ENCODE results near the gene MAN1C1. TPM values are rescaled to one million over a fixed set of nuclear protein-coding genes. Genes with fewer than 3 reads are reported as not detected.

MAN1C1 gene
- total RNA-seq, 1 donor from 2014 or later, result 20.4 TPM

DNA sequence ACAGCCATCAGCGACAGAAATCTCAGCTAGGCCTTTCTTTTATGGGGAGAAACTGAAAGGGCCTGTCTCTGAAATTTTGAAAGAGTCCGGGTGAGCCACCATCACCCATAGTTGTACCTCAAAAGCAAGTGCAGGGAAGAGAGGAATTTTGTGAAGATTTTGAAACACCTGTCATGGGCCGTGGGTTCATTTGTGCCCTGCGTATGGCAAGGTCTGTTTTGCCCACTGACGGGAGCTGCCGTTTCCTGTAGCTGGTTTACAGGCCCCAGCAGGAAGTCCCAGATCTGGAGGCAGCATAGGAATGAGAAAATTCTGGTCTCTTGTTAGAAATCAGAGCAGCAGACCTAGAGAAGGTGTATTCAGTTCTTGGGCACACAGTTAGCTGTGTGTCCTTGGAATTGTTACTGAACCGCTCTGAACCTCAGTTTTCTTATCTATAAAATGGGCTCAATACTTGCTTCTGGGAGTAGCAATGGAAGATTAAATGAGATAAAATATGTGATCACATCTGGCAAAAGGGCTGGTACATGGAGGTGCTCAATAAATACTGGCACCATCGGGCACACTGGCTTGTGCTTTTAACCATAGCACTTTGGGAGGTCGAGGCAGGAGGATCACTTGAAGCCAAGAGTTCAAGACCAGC is 52.5 kb downstream of the MAN1C1 start:
- no peaks in the 10 kb centered on the region for H3K27me3 ChIP-seq (ENCODE audit: low read depth)
- no peaks in the 10 kb centered on the region for H3K9me3 ChIP-seq
- H3K4me1 ChIP-seq, result peaks cover 3% of the 10 kb centered on the region
- ATAC-seq (no peak), DNase-seq (no peak)
- TF ChIP-seq, protein P1, sequence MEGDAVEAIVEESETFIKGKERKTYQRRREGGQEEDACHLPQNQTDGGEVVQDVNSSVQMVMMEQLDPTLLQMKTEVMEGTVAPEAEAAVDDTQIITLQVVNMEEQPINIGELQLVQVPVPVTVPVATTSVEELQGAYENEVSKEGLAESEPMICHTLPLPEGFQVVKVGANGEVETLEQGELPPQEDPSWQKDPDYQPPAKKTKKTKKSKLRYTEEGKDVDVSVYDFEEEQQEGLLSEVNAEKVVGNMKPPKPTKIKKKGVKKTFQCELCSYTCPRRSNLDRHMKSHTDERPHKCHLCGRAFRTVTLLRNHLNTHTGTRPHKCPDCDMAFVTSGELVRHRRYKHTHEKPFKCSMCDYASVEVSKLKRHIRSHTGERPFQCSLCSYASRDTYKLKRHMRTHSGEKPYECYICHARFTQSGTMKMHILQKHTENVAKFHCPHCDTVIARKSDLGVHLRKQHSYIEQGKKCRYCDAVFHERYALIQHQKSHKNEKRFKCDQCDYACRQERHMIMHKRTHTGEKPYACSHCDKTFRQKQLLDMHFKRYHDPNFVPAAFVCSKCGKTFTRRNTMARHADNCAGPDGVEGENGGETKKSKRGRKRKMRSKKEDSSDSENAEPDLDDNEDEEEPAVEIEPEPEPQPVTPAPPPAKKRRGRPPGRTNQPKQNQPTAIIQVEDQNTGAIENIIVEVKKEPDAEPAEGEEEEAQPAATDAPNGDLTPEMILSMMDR (IDR thresholded peaks at IDR 0.05), result no peak
- intact Hi-C loops (cut with DNase I), result no loop called here
- H3K4me3 ChIP-seq, result no peak overlapping the region
- H3K36me3 ChIP-seq, result no peaks in the 10 kb centered on the region
- H3K27ac ChIP-seq, result no peak overlapping the region

DNA sequence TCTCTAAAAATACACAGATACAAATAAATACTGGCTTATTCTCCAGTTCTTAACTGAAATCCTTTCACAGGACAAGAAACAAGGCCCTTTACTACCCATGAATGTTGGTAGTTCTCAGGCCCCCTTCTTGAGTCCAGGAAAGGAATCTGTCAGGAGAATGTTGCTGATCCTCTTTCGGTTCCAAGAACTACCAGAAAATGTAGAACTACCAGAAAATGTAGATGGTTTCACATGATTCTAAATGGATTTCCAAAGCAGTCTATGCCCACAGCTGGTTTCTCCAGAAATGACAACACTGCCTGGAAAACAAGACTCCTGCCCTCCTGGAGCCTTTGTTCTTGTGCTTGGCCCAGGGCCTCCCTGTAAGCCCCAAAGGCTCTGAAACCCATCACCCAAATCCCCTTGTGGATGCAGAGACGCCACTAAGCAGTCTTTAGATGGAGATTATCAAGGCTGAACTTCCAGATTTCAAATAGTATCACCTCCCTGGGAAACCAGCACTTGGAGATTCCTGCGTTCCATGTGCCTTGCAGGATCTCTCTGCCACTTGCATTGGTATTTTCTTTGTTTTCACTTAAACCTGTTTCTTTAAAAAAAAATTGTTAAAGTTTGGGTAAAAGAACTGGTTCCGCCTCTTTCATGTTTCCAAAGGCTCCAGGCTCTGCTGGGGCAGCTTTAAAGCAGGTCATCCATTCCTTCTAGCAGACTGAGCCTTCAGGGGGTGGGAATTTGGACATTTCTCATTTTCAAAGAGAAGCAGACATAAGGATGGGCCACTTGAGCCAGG is 53.4 kb downstream of the MAN1C1 start:
- no peak for DNase-seq
- TF ChIP-seq, protein P1 (IDR thresholded peaks at IDR 0.05), result no peak
- intact Hi-C loops (cut with DNase I), result no loop called here

DNA sequence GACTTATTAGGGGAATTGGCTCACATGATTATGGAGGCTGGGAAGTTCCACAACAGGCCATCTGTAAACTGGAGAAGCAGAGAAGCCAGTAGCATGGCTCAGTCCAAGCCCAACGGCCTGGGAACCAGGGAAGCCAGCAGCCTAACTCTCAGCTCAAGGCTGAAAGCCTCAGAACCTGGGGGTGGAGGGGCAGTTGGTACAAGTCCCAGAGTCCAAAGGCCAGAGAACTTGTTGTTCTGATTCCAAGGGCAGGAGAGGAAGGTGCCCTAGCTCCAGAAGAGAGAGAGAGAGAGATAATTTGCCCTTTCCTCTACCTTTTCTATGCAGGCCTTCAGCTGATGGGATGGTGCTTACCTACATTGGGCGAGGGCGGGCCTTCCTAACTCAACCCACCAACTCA is 55.3 kb downstream of the MAN1C1 start:
- intact Hi-C loops (cut with DNase I), result no loop called here
- no peak for DNase-seq
- no peak overlapping the region for H3K27ac ChIP-seq

More for the DNA sequence above, 53.4 kb downstream of the MAN1C1 start:
- H3K27ac ChIP-seq, result no peak overlapping the region
- no peak overlapping the region for H3K4me3 ChIP-seq
- no peaks in the 10 kb centered on the region for H3K36me3 ChIP-seq
- H3K9me3 ChIP-seq, result no peaks in the 10 kb centered on the region
- no peak for ATAC-seq
- no peaks in the 10 kb centered on the region for H3K27me3 ChIP-seq (ENCODE audit: low read depth)
- H3K4me1 ChIP-seq, result no peaks in the 10 kb centered on the region

DNA sequence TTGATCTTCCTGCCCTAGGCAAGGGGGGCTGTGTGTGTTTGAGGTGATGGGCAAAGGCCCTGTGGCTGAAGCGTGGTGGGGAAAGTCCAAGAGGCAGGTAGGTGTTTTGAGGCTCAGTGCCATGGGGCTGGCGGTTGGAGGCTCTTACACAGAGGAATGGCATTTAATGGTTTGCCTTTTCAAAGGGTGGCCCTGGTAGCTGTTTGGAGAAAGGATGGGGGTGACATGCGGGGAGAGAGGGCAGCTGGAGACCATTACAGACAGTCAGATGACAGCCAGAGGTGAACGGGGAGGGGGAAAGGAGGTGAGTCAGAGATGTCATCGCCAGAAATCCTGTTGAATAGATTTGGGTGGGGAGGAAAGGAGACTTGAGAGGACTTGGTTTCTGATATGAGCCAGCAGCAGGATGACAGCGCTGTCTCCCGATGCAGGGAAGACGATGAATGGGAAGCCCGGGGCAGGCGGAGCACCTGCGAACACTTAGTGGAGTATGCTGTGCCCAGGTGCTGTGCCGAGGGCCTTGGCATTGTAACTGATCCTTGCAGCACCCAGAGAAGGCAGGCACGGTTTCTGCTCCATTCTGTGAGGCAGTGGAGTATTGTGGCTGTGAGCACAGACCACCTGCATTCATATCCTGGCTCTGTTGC is 56.3 kb downstream of the MAN1C1 start:
- Histone ChIP-seq H3K9me3 (no peaks in the 10 kb centered on the region), H3K27me3 (ENCODE audit: low read depth) (no peaks in the 10 kb centered on the region), H3K4me1 (peaks cover 15% of the 10 kb centered on the region), H3K27ac (no peak overlapping the region), H3K4me3 (no peak overlapping the region), H3K36me3 (no peaks in the 10 kb centered on the region)
- TF ChIP-seq, protein P1 (IDR thresholded peaks at IDR 0.05), result no peak
- no peak for DNase-seq
- intact Hi-C loops (cut with DNase I), result no loop called here
- ATAC-seq, result no peak

More for the DNA sequence above, 55.3 kb downstream of the MAN1C1 start:
- TF ChIP-seq, protein P1 (IDR thresholded peaks at IDR 0.05), result no peak
- Histone ChIP-seq H3K36me3 (no peaks in the 10 kb centered on the region), H3K27me3 (ENCODE audit: low read depth) (no peaks in the 10 kb centered on the region), H3K4me1 (peaks cover 13% of the 10 kb centered on the region), H3K4me3 (no peak overlapping the region), H3K9me3 (no peaks in the 10 kb centered on the region)
- ATAC-seq, result no peak

DNA sequence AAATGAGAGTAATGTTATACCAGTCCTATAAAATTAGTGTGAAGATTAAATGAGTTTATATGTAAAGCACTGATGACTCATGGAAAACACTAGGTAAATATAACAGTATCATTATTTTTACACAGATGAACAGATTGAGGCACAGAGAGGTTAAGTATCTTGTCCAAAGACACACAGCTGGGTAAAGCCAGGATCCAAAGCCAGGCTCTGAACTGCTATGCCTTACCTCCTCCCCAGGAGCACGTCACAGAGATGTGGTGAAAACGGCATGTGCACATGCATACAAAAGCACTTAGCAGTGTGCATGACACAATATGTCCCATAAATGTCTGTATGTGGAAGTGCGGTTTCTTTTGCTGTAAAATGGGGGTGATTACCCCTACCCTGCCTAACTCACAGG is 56.9 kb downstream of the MAN1C1 start:
- Histone ChIP-seq H3K36me3 (no peaks in the 10 kb centered on the region), H3K27me3 (ENCODE audit: low read depth) (no peaks in the 10 kb centered on the region), H3K27ac (no peak overlapping the region), H3K9me3 (no peaks in the 10 kb centered on the region), H3K4me1 (peaks cover 15% of the 10 kb centered on the region), H3K4me3 (no peak overlapping the region)
- intact Hi-C loops (cut with DNase I), result no loop called here
- ATAC-seq (no peak), DNase-seq (no peak)
- TF ChIP-seq, protein P1 (IDR thresholded peaks at IDR 0.05), result no peak
